Dermis microvascular lymphatic vessel endothelial cell (primary cell): ENCODE measurements around the gene KCNK4. TPM values are rescaled to one million over a fixed set of nuclear protein-coding genes. Genes with fewer than 3 reads are reported as not detected.
A peak's percentile ranks its signal among the peaks of the same experiment; 100 is the strongest.
"Not testable (repeated sequence)": the region's sequence is repeated elsewhere in the genome, so short reads cannot be mapped to it uniquely, and the experiment has no call there.

Experiments
- DNase-seq, 2 donors: peaks; one replicate each; pipeline versions ENCODE4 v3.0.0 to v3.0.0-alpha.2; 2010; ENCODE audit warnings: low read depth in 2 of 2
- total RNA-seq: library from RNA; depleted of rRNA; stranded (reverse); fragments of >200 nt; gene quantifications from 2 replicates; pipeline ENCODE4 v1.2.1, GENCODE V29; 2014

The KCNK4 gene
- total RNA-seq, 1 donor from 2014 or later = not detected

GRCh38 chr11:64305691-64306562, 14.8 kb downstream of the KCNK4 start:
- peak in 1 of 2 donors; percentile 47 for DNase-seq

GRCh38 chr11:64306563-64306875, 15.4 kb downstream of the KCNK4 start:
- DNase-seq = no peak

DNA sequence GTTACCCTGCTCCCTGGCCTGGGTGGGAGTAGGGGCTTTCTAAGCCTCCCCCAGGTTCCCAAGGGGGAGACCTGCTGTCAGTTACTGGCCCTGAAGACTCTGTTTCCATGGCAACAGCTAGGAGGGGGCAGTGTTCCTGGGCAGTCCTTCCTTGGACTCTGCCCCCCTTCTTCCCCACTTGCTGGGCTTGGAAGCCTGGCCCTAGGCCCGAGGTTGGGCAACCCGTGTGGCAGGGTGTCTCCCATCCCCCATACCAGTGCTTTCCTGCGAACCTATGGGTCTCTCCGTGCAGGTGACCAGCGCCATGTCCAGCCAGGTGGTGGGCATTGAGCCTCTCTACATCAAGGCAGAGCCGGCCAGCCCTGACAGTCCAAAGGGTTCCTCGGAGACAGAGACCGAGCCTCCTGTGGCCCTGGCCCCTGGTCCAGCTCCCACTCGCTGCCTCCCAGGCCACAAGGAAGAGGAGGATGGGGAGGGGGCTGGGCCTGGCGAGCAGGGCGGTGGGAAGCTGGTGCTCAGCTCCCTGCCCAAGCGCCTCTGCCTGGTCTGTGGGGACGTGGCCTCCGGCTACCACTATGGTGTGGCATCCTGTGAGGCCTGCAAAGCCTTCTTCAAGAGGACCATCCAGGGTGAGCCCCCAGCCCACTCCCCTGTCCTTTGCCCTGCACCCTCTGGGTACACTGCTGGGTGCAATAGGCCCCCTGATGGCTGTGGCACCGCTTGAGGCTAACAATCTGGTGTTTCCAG, 15.9 kb downstream of the KCNK4 start:
- DNase-seq = no peak

DNA sequence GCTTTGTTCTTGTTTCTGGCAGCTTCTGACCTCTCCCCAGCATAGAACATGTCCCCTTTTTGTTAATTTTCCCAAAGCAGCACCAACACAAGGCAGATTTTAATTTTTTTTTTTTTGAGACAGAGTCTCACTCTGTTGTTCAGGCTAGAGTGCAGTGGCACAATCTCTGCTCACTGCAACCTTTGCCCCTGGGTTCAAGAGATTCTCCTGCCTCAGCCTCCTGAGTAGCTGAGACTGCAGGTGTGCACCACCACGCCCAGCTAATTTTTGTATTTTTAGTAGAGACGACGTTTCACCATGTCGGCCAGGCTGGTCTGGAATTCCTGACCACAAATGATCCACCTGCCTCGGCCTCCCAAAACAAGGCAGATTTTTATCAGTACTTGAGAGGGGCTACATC, 16.7 kb downstream of the KCNK4 start:
- not testable (repeated sequence) for DNase-seq

GRCh38 chr11:64312947-64313346, 21.8 kb downstream of the KCNK4 start:
- DNase-seq = no peak

DNA sequence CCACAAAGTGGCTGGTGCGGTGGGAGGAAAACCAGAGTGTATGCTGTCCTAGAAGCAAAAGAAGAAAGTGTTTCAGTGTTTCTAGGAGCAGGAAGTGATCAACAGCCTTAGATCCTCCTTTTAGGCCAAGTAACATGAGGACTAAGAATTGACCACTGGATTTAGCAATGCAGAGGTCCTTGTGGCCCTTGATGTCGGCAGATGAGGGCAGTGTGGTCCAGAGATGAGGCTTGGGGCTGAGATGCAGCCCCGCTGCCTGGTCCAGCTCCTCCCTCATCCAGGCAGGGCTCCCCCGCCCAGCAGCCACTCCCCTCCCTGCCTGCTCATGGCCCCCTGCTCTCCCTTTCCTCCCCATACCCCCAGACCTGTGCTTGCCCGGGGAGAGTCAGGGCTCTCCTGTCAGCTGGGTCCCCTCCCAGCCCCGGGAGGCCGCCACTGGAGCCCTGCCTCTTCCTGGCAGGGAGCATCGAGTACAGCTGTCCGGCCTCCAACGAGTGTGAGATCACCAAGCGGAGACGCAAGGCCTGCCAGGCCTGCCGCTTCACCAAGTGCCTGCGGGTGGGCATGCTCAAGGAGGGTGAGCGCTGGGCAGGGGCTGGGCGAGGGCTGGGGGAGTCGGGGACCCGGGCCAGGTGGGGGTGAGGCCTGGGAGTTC, 22.5 kb downstream of the KCNK4 start:
- DNase-seq = no peak

DNA sequence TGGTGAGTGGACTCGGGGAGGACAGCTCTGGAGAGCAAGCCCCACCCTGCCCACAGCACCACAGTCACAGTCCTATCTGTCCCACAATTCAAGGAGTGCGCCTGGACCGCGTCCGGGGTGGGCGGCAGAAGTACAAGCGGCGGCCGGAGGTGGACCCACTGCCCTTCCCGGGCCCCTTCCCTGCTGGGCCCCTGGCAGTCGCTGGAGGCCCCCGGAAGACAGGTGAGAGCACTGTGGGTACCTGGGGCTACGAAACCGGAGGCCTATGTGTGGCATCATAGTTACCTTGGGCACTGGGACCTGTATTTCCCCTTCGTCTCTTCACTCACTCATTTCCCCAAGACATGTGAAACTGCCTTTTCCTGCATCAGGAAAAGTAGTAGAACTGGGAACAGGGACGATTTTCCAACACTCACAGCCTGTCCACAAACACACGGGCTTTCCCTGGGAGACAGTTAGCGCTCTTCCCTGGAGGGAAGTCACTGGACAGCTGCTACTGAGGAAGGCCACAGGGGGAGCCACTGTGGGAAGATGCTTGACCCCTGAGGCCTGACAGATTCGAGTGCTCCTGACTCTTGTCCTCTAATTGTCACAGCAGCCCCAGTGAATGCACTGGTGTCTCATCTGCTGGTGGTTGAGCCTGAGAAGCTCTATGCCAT, 23.2 kb downstream of the KCNK4 start:
- no peak for DNase-seq

- DNase-seq = no peak
These were observed 23.9 kb downstream of the KCNK4 start for GRCh38 chr11:64314805-64315561.

- DNase-seq = not testable (repeated sequence)
These were observed 24.8 kb downstream of the KCNK4 start for GRCh38 chr11:64315667-64316526.

DNA sequence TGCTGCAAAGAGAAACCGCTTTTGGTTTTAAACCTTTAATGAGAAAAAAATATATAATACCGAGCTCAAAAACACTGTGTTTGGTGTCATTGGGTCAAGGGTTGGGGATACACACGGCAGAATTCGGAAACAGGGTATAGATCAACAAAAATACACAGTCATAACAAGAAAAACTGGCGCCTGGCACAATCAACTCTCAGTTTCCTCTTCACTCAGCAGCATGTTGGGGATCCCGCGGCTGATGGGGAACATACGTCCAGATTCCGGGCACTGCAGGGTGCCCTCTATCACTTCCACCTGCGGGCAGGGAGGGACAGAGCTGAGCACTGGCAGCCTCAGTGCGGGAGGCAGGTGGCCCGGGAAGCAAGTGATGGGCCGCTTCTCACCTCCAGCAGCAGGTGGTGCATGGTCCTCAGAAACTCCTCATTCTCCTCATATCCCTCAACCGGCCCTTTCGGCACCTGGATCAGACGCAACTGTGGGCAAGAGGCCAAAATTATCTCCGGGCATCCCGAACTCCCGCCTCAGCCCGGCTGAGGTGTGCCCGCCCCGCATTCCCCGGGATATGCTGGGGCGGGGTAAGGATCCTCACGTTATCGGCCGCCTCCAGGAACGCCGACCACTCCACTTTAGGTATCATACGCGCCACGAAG, 25.7 kb downstream of the KCNK4 start:
- peak; percentile 34 to 48 for DNase-seq

GRCh38 chr11:64317325-64317960, 26.3 kb downstream of the KCNK4 start, which contains the start of gene TRMT112:
Gene TRMT112, minus strand, starts transcription at chr11:64317559. Its CDS starts 33 bp downstream, at chr11:64317526.
- peak; percentile 97 to 99 for DNase-seq

DNA sequence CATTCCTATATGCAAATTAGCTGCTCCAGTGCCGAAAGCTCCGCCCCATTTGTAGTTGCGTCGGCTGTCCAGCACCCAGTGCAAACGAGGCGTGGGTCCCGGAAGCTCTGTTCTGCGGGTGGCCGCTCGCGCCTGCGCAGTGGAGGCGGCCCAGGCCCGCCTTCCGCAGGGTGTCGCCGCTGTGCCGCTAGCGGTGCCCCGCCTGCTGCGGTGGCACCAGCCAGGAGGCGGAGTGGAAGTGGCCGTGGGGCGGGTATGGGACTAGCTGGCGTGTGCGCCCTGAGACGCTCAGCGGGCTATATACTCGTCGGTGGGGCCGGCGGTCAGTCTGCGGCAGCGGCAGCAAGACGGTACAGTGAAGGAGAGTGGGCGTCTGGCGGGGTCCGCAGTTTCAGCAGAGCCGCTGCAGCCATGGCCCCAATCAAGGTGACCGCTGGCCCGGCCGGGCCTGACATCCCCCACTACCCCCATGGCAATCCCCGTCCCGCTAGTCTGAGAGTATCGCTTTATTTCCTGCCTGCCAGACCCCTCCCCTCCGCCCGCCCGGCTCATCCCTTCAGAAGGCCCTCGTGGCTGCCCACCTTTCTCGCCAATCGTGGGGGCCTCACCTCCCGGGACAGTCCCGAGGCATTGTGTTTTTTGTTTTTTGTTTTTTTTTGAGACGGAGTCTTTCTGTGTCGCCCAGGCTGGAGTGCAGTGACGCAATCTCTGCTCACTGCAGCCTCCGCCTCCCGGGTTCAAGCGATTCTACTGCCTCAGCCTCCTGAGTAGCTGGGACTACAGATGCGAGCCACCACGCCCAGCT, 27.1 kb downstream of the KCNK4 start, which contains the start of gene PRDX5:
Gene PRDX5, plus strand, starts transcription at position 161 of the 805 bp plus-strand sequence. Its CDS starts 95 bp downstream, at position 256.
- DNase-seq = peak; percentile 92 to 96

- DNase-seq = no peak
These were observed 28.0 kb downstream of the KCNK4 start for GRCh38 chr11:64318766-64319761.

DNA sequence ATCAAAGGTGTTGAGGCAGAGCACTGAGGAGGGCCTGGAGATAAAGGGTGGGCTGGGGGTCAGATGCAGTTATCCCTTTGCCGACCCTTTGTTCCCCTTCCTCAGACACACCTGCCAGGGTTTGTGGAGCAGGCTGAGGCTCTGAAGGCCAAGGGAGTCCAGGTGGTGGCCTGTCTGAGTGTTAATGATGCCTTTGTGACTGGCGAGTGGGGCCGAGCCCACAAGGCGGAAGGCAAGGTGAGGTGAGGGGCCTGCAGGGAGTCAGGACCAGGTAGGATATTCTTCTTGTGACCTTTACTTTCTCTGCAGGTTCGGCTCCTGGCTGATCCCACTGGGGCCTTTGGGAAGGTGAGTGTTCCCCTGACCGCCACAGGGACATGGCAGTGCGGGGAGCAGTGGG, 29.5 kb downstream of the KCNK4 start:
- DNase-seq = no peak

DNA sequence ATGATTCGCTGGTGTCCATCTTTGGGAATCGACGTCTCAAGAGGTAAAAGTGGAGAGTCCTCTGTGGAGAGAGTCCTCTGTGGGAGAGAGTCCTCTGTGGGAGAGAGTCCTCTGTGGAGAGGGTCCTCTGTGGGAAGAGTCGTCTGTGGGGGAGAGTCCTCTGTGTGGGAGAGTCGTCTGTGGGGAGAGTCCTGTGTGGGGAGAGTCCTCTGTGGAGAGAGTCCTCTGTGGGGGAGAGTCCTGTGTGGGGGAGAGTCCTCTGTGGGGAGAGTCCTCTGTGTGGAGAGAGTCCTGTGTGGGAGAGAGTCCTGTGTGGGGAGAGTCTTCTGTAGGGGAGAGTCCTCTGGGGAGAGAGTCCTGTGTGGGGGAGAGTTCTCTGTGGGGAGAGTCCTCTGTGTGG, 29.9 kb downstream of the KCNK4 start:
- no peak for DNase-seq

DNA sequence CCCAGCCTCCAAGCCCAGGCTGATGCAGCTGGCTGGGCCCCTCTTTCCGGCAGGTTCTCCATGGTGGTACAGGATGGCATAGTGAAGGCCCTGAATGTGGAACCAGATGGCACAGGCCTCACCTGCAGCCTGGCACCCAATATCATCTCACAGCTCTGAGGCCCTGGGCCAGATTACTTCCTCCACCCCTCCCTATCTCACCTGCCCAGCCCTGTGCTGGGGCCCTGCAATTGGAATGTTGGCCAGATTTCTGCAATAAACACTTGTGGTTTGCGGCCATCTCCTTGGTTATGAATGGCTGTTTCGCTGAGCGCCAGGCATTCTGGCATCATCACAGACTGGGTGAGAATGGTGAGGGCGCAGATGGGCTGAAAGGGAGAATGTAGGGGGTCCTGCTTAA, 30.4 kb downstream of the KCNK4 start:
- no peak for DNase-seq

DNA sequence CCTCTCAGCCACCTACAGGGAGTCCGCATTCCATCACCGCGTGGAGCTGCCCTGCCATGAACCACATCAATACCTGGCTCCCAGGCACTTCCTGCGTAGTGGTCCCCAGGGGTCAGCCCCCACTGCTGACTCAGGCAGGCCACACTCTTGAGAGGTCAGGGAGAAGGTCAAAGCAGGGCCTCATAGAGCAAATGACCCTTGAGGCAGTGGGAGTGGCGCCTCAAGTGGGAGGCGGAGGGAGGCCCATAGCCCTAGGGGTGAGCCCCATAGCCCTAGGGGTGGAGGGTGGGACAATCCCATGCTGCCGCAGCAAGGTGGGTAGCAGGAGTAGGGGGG, 31.8 kb downstream of the KCNK4 start:
- no peak for DNase-seq
